DND-41 (cell line): Measurements from ENCODE around the gene GCN1.

Source experiments
- EZH2 ChIP-seq: IDR thresholded peaks from 3 replicates; pipeline ENCODE4 v1.6.1; 2012; ENCODE audit warnings: borderline replicate concordance, low read depth, mild to moderate bottlenecking, moderate library complexity, low read length, inconsistent platforms; ENCODE audit not compliant: severe bottlenecking
- TF ChIP-seq, protein P1 (sequence below): IDR thresholded peaks from 2 replicates; pipeline ENCODE4 v1.5.1; 2012; ENCODE audit warnings: borderline replicate concordance, low read length, moderate library complexity, mild to moderate bottlenecking; ENCODE audit not compliant: poor library complexity, severe bottlenecking; ENCODE audit errors: extremely low read depth

DNA sequence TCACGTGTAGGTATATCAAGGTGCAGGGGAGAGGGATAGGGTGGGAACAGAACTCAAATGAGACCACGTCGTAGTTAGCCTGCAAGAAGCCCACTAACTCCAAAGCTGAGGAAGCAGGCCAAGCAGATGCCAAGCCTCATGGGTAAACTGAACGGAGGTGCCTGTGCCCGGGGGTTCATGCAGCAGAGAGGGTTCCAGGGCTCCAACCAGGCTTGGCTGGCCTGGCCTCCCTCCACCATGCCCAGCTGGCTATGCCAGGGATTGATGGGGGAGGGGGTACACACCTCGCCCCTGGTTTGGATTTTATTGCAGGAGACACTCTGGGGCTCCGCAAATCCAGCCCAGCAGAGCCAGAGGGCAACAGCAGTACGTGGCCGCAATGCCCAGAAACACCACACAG is 43.7 kb upstream of the GCN1 start:
- TF ChIP-seq EZH2 = no peak
- TF ChIP-seq, protein P1, sequence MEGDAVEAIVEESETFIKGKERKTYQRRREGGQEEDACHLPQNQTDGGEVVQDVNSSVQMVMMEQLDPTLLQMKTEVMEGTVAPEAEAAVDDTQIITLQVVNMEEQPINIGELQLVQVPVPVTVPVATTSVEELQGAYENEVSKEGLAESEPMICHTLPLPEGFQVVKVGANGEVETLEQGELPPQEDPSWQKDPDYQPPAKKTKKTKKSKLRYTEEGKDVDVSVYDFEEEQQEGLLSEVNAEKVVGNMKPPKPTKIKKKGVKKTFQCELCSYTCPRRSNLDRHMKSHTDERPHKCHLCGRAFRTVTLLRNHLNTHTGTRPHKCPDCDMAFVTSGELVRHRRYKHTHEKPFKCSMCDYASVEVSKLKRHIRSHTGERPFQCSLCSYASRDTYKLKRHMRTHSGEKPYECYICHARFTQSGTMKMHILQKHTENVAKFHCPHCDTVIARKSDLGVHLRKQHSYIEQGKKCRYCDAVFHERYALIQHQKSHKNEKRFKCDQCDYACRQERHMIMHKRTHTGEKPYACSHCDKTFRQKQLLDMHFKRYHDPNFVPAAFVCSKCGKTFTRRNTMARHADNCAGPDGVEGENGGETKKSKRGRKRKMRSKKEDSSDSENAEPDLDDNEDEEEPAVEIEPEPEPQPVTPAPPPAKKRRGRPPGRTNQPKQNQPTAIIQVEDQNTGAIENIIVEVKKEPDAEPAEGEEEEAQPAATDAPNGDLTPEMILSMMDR = no peak
